GM12864 (cell line): ENCODE data around the gene TMEM222.
"Not testable (repeated sequence)": the region's sequence is repeated elsewhere in the genome, so short reads cannot be mapped to it uniquely, and the experiment has no call there.

ENCODE experiments used
- DNase-seq: peaks from one replicate; pipeline ENCODE4 v3.0.0-alpha.2; 2011; ENCODE audit warnings: low read depth
- H3K4me3 ChIP-seq: 2 replicates; pipeline ENCODE4 v1.5.1; 2011; ENCODE audit warnings: mild to moderate bottlenecking, low read depth, low read length, control low read depth
- CTCF ChIP-seq: IDR thresholded peaks from 2 replicates; pipeline ENCODE4 v1.5.1; 2011; ENCODE audit warnings: low read depth, mild to moderate bottlenecking, moderate library complexity, low read length, control low read depth, inconsistent platforms; ENCODE audit errors: missing control alignments

TMEM222 gene

GRCh38 chr1:27380224-27380623, 58.3 kb downstream of the TMEM222 start:
- DNase-seq, result no peak

GRCh38 chr1:27380766-27381733, 59.1 kb downstream of the TMEM222 start:
- DNase-seq, result no peak
- no peak for TF ChIP-seq CTCF
- no peak overlapping the region for H3K4me3 ChIP-seq

More at GRCh38 chr1:27380224-27380623, 58.3 kb downstream of the TMEM222 start:
- no peak for TF ChIP-seq CTCF
- H3K4me3 ChIP-seq, result no peak overlapping the region

GRCh38 chr1:27381969-27382762, 60.2 kb downstream of the TMEM222 start:
- no peak overlapping the region for H3K4me3 ChIP-seq
- no peak for DNase-seq
- TF ChIP-seq CTCF, result no peak

GRCh38 chr1:27383039-27383605, 61.2 kb downstream of the TMEM222 start, which contains the start of gene CD164L2:
Gene CD164L2, minus strand, starts transcription at chr1:27383333. Its CDS starts 94 bp downstream, at chr1:27383239.
- no peak for TF ChIP-seq CTCF
- no peak within 1 kb of the TSS for H3K4me3 ChIP-seq

GRCh38 chr1:27383661-27384060, 61.7 kb downstream of the TMEM222 start:
- H3K4me3 ChIP-seq, result no peak overlapping the region
- DNase-seq, result no peak
- TF ChIP-seq CTCF, result no peak

More at GRCh38 chr1:27383039-27383605, 61.2 kb downstream of the TMEM222 start, which contains the start of gene CD164L2:
- DNase-seq, result no peak

GRCh38 chr1:27384797-27385196, 62.8 kb downstream of the TMEM222 start:
- not testable (repeated sequence) for H3K4me3 ChIP-seq, DNase-seq
